ENCODE results near the gene RO60. TPM values are rescaled to one million over a fixed set of nuclear protein-coding genes. Genes with fewer than 3 reads are reported as not detected.

The RO60 gene
- total RNA-seq, 1 experiment from 2014 or later = 69.5 TPM

DNA sequence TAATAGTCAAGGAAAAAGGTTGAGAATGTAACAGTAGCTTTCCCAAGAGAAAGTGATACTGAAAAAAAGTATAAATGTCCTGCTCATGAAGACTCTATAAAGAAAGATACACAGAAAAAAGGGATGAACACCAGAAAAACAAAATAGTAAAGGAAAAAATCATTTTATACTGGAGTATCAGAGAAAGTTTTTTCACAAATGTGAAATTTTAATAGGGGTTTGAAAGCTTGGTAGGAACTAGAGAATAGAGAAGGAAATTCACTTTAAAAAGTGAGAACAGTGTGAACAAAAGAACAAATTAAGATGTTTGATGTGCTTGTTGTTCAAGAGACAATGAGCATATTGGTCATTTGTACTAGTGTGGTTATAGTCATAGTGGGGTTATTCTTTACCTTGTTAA, 25.8 kb upstream of the RO60 start:
- intact Hi-C loops (cut with micrococcal nuclease) = no loop called here
- peaks cover 94% of the 10 kb centered on the region for H3K79me2 ChIP-seq (ENCODE audit: insufficient read depth, low read length)
- no peak for ATAC-seq
- H3K36me3 ChIP-seq (ENCODE audit: control insufficient read depth in 1 of 2, insufficient read depth in 2 of 2, low read length in 2 of 2) = 0 out of 4 replicates have a peak, but pooled peaks cover 0 to 2% of the 10 kb centered on the region in 2 experiments
- H3K9me3 ChIP-seq (ENCODE audit: control insufficient read depth in 1 of 2, insufficient read depth in 1 of 2, low read depth in 1 of 2, low read length in 2 of 2) = no peaks in the 10 kb centered on the region
- ChIA-PET CTCF (no interaction called here), POLR2A (no interaction called here), RAD21 (ENCODE audit: low non-redundant PET in 1 of 2, low total read pairs in 2 of 2, uncharacterized antibody in 2 of 2, unreplicated experiment in 2 of 2) (no interaction called here)
- H3K27me3 ChIP-seq (ENCODE audit: insufficient read depth, low read length) = no peaks in the 10 kb centered on the region
- no peak overlapping the region for H3K4me3 ChIP-seq (replicated peaks in 1 of 2; ENCODE audit: low read depth in 1 of 2, low read length in 2 of 2)
- H4K20me1 ChIP-seq (ENCODE audit: insufficient read depth) = peaks cover 17% of the 10 kb centered on the region; the same call in 1 of the 2 replicates
- no peak overlapping the region for H3K27ac ChIP-seq (ENCODE audit: low read depth, low read length)
- no peaks in the 10 kb centered on the region for H3K9me2 ChIP-seq (ENCODE audit: insufficient read depth)
- no peak overlapping the region for H3K9ac ChIP-seq (ENCODE audit: low read length)
- TF ChIP-seq SIN3A (IDR thresholded peaks at IDR 0.05; ENCODE audit: low read depth) (no peak), MAX (IDR thresholded peaks at IDR 0.05) (no peak), POLR2A (IDR thresholded peaks at IDR 0.05; ENCODE audit: borderline replicate concordance, extremely low read depth, insufficient read depth, insufficient read length) (no peak), ELF1 (IDR thresholded peaks at IDR 0.05; ENCODE audit: borderline replicate concordance, low read depth) (no peak), CEBPB (IDR thresholded peaks at IDR 0.05; ENCODE audit: low read depth) (no peak), ZNF274 (IDR thresholded peaks at IDR 0.05; ENCODE audit: low read depth, low read length) (no peak), EGR1 (IDR thresholded peaks at IDR 0.05; ENCODE audit: low read depth) (no peak), SRF (IDR thresholded peaks at IDR 0.05; ENCODE audit: low read depth) (no peak), YY1 (IDR thresholded peaks at IDR 0.05; ENCODE audit: extremely low read depth, insufficient replicate concordance, low read depth, low read length) (no peak), FOSL1 (IDR thresholded peaks at IDR 0.05; ENCODE audit: low read depth) (no peak), SP1 (IDR thresholded peaks at IDR 0.05; ENCODE audit: low read depth) (no peak), CBX3 (IDR thresholded peaks at IDR 0.05; ENCODE audit: low read depth) (no peak), TCF7L2 (IDR thresholded peaks at IDR 0.05; ENCODE audit: borderline replicate concordance, extremely low read depth, insufficient read depth, insufficient read length) (no peak), EZH2phosphoT487 (IDR thresholded peaks at IDR 0.05; ENCODE audit: borderline replicate concordance) (no peak), ATF3 (IDR thresholded peaks at IDR 0.05) (no peak)
- TF ChIP-seq, protein P1, sequence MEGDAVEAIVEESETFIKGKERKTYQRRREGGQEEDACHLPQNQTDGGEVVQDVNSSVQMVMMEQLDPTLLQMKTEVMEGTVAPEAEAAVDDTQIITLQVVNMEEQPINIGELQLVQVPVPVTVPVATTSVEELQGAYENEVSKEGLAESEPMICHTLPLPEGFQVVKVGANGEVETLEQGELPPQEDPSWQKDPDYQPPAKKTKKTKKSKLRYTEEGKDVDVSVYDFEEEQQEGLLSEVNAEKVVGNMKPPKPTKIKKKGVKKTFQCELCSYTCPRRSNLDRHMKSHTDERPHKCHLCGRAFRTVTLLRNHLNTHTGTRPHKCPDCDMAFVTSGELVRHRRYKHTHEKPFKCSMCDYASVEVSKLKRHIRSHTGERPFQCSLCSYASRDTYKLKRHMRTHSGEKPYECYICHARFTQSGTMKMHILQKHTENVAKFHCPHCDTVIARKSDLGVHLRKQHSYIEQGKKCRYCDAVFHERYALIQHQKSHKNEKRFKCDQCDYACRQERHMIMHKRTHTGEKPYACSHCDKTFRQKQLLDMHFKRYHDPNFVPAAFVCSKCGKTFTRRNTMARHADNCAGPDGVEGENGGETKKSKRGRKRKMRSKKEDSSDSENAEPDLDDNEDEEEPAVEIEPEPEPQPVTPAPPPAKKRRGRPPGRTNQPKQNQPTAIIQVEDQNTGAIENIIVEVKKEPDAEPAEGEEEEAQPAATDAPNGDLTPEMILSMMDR (IDR thresholded peaks at IDR 0.05 in 2 of 3, conservative IDR thresholded peaks at IDR 0.05 in 1 of 3; ENCODE audit: borderline replicate concordance in 1 of 3, insufficient read depth in 1 of 3, low read depth in 2 of 3, low read length in 2 of 3) = no peak
- TF ChIP-seq, protein P2, sequence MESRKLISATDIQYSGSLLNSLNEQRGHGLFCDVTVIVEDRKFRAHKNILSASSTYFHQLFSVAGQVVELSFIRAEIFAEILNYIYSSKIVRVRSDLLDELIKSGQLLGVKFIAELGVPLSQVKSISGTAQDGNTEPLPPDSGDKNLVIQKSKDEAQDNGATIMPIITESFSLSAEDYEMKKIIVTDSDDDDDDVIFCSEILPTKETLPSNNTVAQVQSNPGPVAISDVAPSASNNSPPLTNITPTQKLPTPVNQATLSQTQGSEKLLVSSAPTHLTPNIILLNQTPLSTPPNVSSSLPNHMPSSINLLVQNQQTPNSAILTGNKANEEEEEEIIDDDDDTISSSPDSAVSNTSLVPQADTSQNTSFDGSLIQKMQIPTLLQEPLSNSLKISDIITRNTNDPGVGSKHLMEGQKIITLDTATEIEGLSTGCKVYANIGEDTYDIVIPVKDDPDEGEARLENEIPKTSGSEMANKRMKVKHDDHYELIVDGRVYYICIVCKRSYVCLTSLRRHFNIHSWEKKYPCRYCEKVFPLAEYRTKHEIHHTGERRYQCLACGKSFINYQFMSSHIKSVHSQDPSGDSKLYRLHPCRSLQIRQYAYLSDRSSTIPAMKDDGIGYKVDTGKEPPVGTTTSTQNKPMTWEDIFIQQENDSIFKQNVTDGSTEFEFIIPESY (IDR thresholded peaks at IDR 0.05; ENCODE audit: extremely low read depth, insufficient replicate concordance, low read length) = no peak
- BruUV-seq (replicated peaks) = no TSS peak
- no peak overlapping the region for H3K4me2 ChIP-seq (ENCODE audit: low read length)
- H3K4me1 ChIP-seq (ENCODE audit: control insufficient read depth in 1 of 2, insufficient read depth in 2 of 2, low read length in 2 of 2) = no peaks in the 10 kb centered on the region
- no peak for DNase-seq (ENCODE audit: low read depth, low spot score)
- no peak overlapping the region for H2AFZ ChIP-seq (ENCODE audit: low read depth, low read length, poor library complexity, severe bottlenecking)

Data from HCT116 (cell line).